Measurements from ENCODE around the gene OR2B3.
"Not testable (repeated sequence)": the region's sequence is repeated elsewhere in the genome, so short reads cannot be mapped to it uniquely, and the experiment has no call there.

Gene OR2B3, protein sequence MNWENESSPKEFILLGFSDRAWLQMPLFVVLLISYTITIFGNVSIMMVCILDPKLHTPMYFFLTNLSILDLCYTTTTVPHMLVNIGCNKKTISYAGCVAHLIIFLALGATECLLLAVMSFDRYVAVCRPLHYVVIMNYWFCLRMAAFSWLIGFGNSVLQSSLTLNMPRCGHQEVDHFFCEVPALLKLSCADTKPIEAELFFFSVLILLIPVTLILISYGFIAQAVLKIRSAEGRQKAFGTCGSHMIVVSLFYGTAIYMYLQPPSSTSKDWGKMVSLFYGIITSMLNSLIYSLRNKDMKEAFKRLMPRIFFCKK

DNA sequence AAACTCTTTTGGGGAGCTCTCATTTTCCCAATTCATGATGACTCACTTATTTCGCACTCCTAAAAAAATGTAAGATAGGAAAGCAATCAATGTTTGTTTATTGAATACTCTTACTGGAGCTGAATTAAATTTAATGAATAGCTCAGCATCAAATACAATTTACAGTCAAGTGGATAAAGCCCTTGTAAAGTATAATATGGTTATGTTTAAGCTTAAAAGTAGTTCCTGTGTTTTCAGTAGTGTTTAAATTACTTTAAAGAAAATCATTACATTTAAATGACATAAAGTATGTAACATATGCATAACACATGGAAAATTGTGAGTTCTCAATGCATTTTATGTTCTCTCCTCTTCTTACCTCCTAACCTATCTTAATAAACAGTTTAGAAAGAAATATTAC is at the start of gene OR2B3:
Gene OR2B3, minus strand, starts transcription at position 101 of the 400 bp plus-strand sequence. Its CDS starts 65 bp downstream, at position 36.
- no peak for DNase-seq (ENCODE audit: low read depth in 3 of 3, low spot score in 1 of 3)

DNA sequence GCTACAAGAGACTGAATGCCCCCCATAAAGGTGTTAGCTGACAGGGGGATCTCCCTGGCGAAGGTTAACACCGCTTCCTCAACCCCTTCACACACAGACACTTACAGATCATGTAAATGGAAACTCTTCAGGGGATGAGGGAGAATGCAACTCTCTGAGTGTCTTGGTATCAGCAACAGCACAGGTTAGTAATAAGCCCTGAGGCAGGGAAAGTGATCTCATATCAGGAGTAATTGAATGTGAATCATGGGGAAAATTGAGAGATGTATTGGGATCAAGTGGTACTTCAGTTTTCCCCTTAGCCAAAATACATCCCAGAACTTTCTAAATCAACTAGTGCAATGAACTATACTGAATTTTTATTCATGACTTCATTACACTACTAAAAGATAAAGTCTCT is 44.6 kb upstream of the OR2B3 start:
- DNase-seq (ENCODE audit: low read depth in 3 of 3, low spot score in 1 of 3), result no peak

DNA sequence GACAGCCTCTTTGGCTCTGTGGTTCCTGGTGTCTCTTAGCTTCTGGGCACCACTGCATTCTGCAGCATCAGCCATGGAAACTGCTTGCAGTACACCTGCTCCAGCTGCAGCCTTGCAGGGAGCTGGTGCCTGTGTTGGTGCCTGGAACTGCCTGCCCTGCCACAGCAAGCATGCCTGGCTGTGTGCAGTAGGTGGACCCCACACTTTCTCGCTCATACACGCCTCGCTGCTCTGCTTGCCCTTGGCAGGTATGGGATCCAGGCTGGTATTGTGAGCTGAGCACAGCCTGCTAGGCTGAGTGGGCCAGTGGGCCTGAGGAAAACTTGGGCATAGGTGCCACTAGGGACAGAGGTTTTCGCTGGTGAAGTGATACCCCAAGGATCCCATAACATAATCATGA is 43.5 kb upstream of the OR2B3 start:
- DNase-seq (ENCODE audit: low read depth in 3 of 3, low spot score in 1 of 3), result no peak

DNA sequence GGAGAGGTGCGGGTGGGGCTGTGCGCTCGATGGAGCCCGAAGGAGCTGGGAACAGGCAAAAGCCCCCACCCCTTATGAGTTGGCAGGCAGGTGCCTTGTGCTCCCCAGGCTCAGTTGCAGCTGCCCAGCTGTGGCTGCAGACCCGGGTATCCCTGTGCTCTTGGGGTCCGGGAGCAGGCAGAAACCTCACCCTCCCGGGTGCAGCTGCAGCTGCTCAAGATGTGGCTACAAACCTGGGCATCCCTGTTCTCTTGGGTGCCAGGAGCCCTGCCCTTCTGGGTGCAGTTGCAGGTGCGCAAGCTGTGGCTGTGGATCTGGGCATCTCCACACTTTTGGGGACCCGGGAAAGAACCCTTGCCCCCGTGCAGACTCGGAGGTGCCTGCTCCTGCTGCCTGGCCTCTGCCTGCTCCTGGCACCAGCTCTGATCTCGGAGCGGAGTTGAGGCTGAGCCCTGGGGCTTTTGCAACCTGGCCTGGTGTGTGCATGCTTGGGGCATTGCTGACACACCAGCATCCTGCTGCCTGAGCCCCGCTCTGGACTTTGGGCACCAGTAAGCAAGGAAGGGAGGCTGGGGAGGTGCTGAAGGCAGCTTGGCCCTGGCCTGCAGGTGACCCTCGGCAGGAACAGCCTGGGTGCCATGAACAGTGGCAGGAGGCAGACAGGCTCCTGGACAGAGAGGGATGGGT is 42.4 kb upstream of the OR2B3 start:
- DNase-seq (ENCODE audit: low read depth in 3 of 3, low spot score in 1 of 3), result no peak

DNA sequence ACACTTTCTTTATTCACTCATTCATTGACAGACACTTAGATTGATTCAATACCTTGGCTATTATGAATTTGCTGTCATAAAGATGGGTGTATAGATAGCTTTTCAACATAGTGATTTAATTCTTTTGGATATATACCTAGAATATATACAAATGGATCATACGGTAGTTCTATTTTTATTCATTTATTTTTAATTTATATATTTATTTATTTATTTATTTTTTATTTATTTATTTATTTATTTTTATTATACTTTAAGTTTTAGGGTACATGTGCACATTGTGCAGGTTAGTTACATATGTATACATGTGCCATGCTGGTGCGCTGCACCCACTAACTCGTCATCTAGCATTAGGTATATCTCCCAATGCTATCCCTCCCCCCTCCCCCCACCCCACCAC is 27.9 kb upstream of the OR2B3 start:
- not testable (repeated sequence) for DNase-seq (ENCODE audit: low read depth in 3 of 3, low spot score in 1 of 3)

DNA sequence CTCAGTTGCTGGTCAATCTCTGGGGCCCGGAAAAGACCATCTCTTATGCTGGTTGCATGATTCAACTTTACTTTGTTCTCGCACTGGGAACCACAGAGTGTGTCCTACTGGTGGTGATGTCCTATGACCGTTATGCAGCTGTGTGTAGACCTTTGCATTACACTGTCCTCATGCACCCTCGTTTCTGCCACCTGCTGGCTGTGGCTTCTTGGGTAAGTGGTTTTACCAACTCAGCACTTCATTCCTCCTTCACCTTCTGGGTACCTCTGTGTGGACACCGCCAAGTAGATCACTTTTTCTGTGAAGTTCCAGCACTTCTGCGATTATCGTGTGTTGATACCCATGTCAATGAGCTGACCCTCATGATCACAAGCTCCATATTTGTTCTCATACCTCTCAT is 25.0 kb upstream of the OR2B3 start:
- no peak for DNase-seq (ENCODE audit: low read depth in 3 of 3, low spot score in 1 of 3)

DNA sequence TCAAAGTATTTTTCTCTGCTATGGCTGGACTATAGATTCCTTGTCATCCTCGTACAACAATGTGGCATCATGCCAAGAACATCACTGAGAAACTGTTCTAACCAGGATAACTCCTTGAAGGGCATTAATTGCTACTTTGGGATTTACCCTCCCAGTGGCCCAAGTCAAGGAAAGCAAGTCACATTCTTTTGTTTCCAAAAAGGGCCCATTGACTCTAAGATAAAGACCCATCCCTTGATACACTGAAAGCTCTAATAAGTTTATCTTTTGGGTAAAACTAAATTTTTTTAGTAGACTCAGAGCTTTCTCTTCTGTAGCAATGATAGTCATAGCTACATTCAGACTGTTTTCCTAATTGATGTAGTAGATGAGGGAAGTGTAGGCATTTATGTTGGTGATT is 20.6 kb upstream of the OR2B3 start, which contains the start of gene OR2J3:
Gene OR2J3, plus strand, starts transcription at position 301 of the 400 bp plus-strand sequence. CDS start 3,833 bp downstream, outside the sequence.
- DNase-seq (ENCODE audit: low read depth in 3 of 3, low spot score in 1 of 3), result no peak

DNA sequence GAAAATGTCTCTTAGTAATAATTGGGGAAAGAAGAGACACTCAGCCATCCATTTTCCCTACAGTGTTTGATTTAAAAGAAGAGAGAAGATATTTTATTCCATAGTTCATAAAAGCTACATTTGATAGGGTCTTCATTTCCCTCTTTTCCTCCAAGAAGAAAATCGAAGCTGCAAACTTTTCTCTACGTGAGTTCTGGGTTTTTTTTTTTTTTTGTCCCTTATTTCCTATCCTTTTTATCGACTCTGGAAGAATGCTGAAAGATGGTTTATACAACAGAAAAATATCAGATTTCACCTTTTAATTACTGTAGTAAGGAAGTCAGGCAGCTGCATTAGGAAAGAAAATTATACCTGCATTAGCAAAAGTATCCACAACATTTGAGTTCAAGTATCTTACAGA is 12.1 kb upstream of the OR2B3 start, which contains the start of gene OR2J1:
Gene OR2J1, plus strand, starts transcription at position 301 of the 400 bp plus-strand sequence. CDS start 1,453 bp downstream, outside the sequence.
- DNase-seq (ENCODE audit: low read depth in 3 of 3, low spot score in 1 of 3), result no peak

DNA sequence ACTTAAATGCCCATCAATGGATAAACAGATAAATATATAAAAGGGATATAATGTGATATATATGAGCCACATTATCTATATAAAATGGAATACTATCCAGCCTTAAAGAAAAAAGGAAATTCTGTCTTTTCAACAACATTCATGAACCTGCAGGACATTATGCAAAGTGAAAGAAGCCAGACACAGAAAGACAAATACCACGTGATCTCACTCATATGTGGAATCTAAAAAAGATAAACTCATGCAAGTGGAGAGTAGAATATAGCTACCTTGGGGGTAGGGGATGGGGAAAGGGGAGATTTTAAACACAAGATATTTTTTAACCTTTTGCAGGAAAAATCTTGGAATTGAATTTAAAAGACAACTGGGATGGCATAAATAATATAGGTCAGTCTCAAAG is 10.7 kb upstream of the OR2B3 start:
- DNase-seq (ENCODE audit: low read depth in 3 of 3, low spot score in 1 of 3), result no peak

DNA sequence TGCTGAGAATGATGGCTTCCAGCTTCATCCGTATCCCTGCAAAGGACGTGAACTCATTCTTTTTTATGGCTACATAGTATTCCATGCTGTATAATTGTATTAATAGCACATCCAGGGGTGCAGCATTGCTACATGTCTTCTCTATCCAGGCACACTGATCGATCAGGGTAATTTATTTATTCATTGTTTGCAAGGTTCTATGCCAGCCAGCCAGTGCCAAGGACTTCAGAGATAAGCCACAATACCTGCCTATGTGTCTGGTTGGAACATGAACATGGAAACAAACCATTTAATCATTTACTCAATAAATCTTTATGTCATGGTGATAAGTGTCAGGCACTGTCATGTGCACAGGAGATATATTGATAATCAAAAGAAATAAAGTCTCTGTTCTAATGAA is 5.8 kb upstream of the OR2B3 start:
- no peak for DNase-seq (ENCODE audit: low read depth in 3 of 3, low spot score in 1 of 3)

DNA sequence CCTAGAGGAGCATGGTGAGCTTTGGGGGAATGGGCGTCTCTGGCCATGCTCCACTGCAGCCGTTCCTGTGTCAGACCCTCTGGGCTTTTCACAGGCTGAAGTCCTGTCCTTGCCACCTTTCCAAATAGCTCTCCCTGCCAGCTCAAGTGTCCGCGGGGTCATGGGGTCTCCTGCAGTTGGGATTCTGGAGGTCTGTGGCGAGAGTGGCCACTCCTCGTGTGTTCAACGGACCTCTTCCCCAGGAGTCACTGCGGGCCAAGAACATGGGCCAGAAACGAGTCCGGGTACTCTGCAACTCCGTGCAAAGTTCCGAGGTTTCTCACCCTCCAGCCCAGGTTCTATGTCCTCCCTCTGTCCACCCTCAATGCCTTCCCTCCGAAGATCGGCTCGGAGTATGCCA is 4.7 kb downstream of the OR2B3 start:
- no peak for DNase-seq (ENCODE audit: low read depth in 3 of 3, low spot score in 1 of 3)

DNA sequence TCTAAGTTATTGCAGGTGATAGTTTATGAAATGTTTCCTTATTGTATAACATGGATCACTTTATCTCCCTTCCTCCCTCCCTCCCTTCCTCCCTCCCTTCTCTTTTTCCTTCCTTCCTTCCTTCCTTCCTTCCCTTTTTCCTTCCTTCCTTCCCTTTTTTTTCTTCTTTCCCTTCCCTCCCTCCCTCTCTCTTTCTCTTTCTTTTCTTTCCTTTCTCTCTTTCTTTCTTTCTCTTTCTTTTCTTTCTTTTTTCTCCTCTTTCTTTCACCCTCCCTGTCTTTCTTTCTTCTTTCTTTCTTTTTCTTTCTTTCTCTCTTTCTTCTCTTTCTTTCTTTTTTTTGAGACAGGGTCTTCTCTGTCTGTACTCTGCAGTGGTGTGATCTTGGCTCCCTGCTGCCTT is 5.8 kb downstream of the OR2B3 start:
- DNase-seq (ENCODE audit: low read depth in 3 of 3, low spot score in 1 of 3), result no peak

DNA sequence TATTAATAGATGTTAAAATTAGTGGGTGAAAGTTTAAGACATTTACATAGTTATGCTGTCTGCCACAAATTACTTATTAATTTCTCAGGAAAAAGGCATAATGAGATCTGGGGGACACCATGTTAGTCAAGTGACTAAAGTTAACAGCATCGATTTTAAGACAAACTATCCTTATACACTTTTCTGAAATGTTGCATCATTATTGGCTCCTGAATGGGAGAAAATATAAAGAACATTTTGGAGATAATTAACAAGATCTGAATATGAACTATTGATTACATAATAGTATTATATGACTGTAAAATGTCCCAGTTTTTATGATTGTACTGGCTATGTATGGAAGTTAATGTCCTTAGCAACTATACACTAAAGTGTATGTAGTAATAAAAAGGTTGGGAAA is 7.9 kb downstream of the OR2B3 start:
- no peak for DNase-seq (ENCODE audit: low read depth in 3 of 3, low spot score in 1 of 3)

DNA sequence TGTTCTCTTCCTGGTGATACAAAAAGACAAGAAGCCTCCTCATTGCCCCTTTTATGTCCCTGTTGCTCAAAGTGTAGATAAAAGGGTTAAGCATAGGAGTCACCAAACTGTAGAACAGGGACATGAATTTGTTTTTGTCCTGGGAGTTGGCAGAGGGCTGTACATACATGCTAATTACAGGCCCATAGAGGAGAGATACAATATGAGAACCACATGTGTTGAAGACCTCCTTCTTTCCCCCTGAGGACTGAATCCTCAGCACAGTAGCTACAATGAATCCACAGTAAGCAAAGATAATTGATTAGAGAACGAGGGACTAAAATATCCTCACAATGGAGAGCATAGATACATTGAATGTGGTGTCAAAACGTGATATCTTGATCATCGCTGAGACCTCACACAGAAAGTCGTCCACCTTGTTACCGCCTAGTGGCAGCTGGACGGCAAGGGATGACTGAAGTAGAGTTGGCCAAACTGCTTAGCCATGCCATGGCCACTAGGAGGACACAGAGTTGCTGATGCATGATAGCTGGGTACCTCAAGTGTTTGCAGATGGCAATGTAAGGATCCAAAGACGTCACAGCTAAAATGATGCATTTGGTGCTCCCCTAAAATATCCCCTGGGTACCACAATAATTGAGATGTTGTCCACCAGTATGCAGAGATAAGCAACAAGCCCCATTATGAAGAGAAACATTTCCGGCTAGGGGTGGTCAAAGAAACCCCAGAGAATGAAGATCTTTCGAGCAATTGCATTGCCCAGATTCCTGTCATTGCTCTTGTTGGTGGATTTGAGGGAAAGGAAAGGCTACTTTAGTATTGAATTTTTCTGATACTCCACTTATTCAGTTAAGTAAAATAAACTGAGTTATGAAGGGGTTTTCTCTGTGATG is 15.0 kb downstream of the OR2B3 start:
- no peak for DNase-seq (ENCODE audit: low read depth in 3 of 3, low spot score in 1 of 3)

DNA sequence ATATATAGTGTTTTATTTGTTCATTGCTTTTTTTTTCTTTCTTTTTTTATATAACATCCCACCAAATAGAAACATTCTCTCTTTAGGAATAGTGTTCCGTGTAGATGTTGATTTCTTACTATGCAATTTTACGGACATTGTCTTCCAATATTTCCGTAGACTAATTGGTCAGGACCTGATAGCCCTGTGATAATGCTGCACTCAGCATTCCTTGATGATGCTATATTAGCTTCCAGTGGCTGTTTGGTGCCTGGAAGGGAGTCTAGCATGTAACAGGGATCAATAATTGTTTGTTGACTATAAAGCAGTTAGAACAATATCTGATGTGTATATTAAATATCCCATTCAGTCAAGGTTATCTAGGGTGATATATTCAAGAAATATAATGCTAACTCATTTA is 35.4 kb downstream of the OR2B3 start:
- DNase-seq (ENCODE audit: low read depth in 3 of 3, low spot score in 1 of 3), result no peak

DNA sequence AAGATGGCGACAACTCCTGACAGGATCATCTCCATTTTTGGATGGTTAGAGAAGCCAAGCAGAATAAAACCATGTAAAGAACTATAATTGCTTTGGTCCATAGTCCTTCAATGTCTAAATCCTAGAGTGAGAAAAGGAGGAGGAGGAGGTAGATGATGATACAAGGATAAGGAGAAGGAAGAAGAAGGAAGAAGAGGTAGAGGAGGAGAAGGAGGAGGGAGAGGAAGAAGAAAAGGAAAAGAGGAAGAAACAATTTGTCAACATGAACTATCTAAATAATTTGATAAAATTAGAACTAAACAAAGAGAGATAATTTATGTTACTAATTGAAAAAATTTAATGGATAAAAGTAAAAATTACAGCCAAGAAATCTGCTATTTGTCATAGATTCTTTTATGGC is 42.0 kb downstream of the OR2B3 start, which contains the start of gene OR2W1:
Gene OR2W1, minus strand, starts transcription at position 101 of the 400 bp plus-strand sequence. Its CDS starts 0 bp downstream, at position 101.
- no peak for DNase-seq (ENCODE audit: low read depth in 3 of 3, low spot score in 1 of 3)

Measured in stimulated activated CD4-positive, alpha-beta T cell treated with anti-CD3 and anti-CD28 coated beads, TNF-alpha, amount 100 ng/mL, for 1 hour (primary cell).